Stimulated activated CD8-positive, alpha-beta memory T cell treated with anti-CD3 and anti-CD28 coated beads, Interleukin-4, amount 100 ng/mL, for 4 hours (primary cell): ENCODE data around the gene PDRG1.

ENCODE experiments used
- DNase-seq, 2 donors: peaks; one replicate each; pipeline ENCODE4 v3.0.0-alpha.2; 2020; ENCODE audit warnings: low read depth in 2 of 2, low spot score in 1 of 2

Gene PDRG1

GRCh38 chr20:31967830-31968249 is 16.0 kb upstream of the PDRG1 start, which contains the start of gene XKR7:
Gene XKR7, plus strand, starts transcription at chr20:31968151. Its CDS starts 25 bp downstream, at chr20:31968176.
- DNase-seq, result no peak

GRCh38 chr20:31966991-31967655 is 15.3 kb upstream of the PDRG1 start:
- no peak for DNase-seq

- no peak for DNase-seq
Measured at GRCh38 chr20:31963889-31964288, 12.0 kb upstream of the PDRG1 start.

- no peak for DNase-seq
Measured at GRCh38 chr20:31962761-31963160, 10.9 kb upstream of the PDRG1 start.

GRCh38 chr20:31956556-31957526 is 5.0 kb upstream of the PDRG1 start:
- no peak for DNase-seq

- no peak for DNase-seq
Measured at GRCh38 chr20:31954500-31954899, 2.7 kb upstream of the PDRG1 start.

- DNase-seq, result no peak
Measured at GRCh38 chr20:31953556-31954148, 1.8 kb upstream of the PDRG1 start.

GRCh38 chr20:31951203-31951529 is 680 bp downstream of the PDRG1 start:
- no peak for DNase-seq

- no peak for DNase-seq
Measured at GRCh38 chr20:31949877-31950646, 1.8 kb downstream of the PDRG1 start.

- no peak for DNase-seq
Measured at GRCh38 chr20:31948008-31948407, 3.8 kb downstream of the PDRG1 start.

- DNase-seq, result no peak
Measured at GRCh38 chr20:31945785-31946184, 6.1 kb downstream of the PDRG1 start.

- no peak for DNase-seq
Measured at GRCh38 chr20:31945319-31945718, 6.5 kb downstream of the PDRG1 start.

GRCh38 chr20:31943052-31943471 is 8.8 kb downstream of the PDRG1 start:
- DNase-seq, result no peak

- no peak for DNase-seq
Measured at GRCh38 chr20:31939661-31940060, 12.2 kb downstream of the PDRG1 start.

- DNase-seq, result no peak
Measured at GRCh38 chr20:31937820-31938219, 14.0 kb downstream of the PDRG1 start.

- no peak for DNase-seq
Measured at GRCh38 chr20:31936420-31936819, 15.4 kb downstream of the PDRG1 start.

- no peak for DNase-seq
Measured at GRCh38 chr20:31934968-31935764, 16.7 kb downstream of the PDRG1 start.

GRCh38 chr20:31934491-31934890 is 17.4 kb downstream of the PDRG1 start:
- DNase-seq, result no peak

GRCh38 chr20:31933698-31934097 is 18.1 kb downstream of the PDRG1 start:
- no peak for DNase-seq

- no peak for DNase-seq
Measured at GRCh38 chr20:31930779-31931178, 21.1 kb downstream of the PDRG1 start.
